Mammary epithelial cell (primary cell): ENCODE results near the gene FH.

ENCODE experiments used
- CTCF ChIP-seq, 2 donors: IDR thresholded peaks in 1 of 2; conservative IDR thresholded peaks in 1 of 2; 2 replicates each; pipeline ENCODE4 v1.5.1; 2011 to 2012; ENCODE audit warnings: inconsistent platforms in 2 of 2, low read length in 2 of 2, mild to moderate bottlenecking in 2 of 2, control low read depth in 1 of 2, low read depth in 1 of 2; ENCODE audit not compliant: insufficient read depth in 1 of 2; ENCODE audit errors: extremely low read depth in 1 of 2
- EZH2 ChIP-seq: IDR thresholded peaks from 2 replicates; pipeline ENCODE4 v1.6.1; 2012; ENCODE audit warnings: low read length, inconsistent platforms, borderline replicate concordance

DNA sequence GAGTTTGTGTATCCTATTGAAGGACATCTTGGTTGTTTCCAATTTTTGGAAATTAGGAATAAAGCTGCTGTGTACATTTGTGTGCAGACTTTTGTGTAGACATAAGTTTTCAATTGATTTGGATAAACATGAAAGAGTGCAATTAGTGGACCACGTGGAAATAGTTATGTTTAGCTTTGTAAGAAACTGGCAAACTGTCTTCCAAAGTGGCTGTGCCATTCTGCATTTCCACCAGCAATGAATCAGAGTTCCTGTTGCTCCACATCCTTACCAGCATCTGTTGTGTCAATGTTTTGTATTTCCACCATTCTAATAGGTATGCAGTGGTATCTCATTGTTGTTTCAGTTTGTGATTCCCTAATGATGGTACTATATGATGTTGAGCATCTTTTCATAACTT is 46.5 kb downstream of the FH start:
- no peak for TF ChIP-seq CTCF (conservative IDR thresholded peaks at IDR 0.05 in 1 of 2, IDR thresholded peaks at IDR 0.05 in 1 of 2; ENCODE audit: extremely low read depth in 1 of 2, insufficient read depth in 1 of 2, low read depth in 1 of 2, low read length in 2 of 2)
- TF ChIP-seq EZH2, result no peak
